Measurements from ENCODE around the gene MPZL2. TPM values are rescaled to one million over a fixed set of nuclear protein-coding genes. Genes with fewer than 3 reads are reported as not detected.

Gene MPZL2
- polyA plus RNA-seq, 1 donor from 2014 or later = not detected

DNA sequence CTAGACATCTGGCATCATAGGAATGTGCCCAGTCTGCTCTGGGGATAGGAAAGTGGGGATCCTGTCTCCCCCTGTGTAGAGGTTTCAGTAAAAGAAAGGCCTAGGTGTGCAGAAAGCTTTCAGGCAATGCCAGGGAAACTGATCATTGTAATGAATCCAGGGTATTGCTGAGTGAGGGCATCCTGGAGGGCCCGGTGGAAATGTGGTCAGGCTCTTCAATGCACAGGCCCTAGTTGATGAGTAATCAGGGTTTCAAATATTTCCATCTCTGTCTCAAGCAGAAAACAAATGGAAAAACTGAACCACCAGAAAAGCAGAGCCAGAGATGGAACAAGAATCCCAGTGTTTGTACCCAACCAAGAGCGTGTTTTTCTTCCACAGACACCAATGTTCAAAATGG lies 42.5 kb upstream of the MPZL2 start:
- no peak for TF ChIP-seq TAF1 (IDR thresholded peaks at IDR 0.05; ENCODE audit: low read depth)
- TF ChIP-seq REST (IDR thresholded peaks at IDR 0.05; ENCODE audit: borderline replicate concordance) = no peak
- no peaks in the 10 kb centered on the region for H3K9me2 ChIP-seq (ENCODE audit: insufficient read depth, low read length)
- no peak overlapping the region for H3K27ac ChIP-seq (ENCODE audit: low read length)
- H3F3A ChIP-seq (ENCODE audit: insufficient read depth, low read length, poor library complexity, severe bottlenecking) = no peaks in the 10 kb centered on the region
- H3K4me3 ChIP-seq (ENCODE audit: low read length) = no peak overlapping the region
- H2AFZ ChIP-seq (ENCODE audit: low read depth, low read length) = no peak overlapping the region
- H3K27me3 ChIP-seq (ENCODE audit: insufficient read depth, low read depth, low read length) = no peaks in the 10 kb centered on the region
- H3K9ac ChIP-seq (ENCODE audit: low read length) = no peak overlapping the region
- H4K20me1 ChIP-seq (ENCODE audit: insufficient read depth) = no peaks in the 10 kb centered on the region
- H3K36me3 ChIP-seq (ENCODE audit: insufficient read depth, low read length) = no peaks in the 10 kb centered on the region
- no peaks in the 10 kb centered on the region for H3K9me3 ChIP-seq (ENCODE audit: low read length)
- H3K4me2 ChIP-seq (ENCODE audit: low read length) = no peak overlapping the region
- H3K79me2 ChIP-seq (replicated peaks; ENCODE audit: insufficient read depth, low read length) = no peaks in the 10 kb centered on the region

DNA sequence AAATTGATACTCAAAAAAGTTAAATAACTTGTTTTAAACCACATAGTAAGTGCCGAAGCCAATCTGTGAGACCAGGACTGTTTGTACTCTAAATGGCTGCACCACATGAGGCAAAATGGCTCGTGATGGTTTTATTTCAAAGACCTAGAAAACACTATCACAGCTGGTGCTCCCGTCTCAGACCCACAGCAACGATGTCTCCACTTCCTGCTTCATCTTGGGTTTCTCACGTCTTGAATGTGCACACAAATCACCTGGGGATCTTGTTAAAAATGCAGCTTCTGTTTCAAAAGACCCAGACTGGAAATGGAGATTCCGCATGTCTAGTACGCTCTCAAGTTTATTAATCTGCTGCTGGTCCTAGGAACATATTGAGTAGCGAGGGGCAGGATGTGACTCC lies 41.6 kb upstream of the MPZL2 start:
- Histone ChIP-seq H3K27me3 (ENCODE audit: insufficient read depth, low read depth, low read length) (no peaks in the 10 kb centered on the region), H3K9me2 (ENCODE audit: insufficient read depth, low read length) (no peaks in the 10 kb centered on the region), H2AFZ (ENCODE audit: low read depth, low read length) (no peak overlapping the region)

DNA sequence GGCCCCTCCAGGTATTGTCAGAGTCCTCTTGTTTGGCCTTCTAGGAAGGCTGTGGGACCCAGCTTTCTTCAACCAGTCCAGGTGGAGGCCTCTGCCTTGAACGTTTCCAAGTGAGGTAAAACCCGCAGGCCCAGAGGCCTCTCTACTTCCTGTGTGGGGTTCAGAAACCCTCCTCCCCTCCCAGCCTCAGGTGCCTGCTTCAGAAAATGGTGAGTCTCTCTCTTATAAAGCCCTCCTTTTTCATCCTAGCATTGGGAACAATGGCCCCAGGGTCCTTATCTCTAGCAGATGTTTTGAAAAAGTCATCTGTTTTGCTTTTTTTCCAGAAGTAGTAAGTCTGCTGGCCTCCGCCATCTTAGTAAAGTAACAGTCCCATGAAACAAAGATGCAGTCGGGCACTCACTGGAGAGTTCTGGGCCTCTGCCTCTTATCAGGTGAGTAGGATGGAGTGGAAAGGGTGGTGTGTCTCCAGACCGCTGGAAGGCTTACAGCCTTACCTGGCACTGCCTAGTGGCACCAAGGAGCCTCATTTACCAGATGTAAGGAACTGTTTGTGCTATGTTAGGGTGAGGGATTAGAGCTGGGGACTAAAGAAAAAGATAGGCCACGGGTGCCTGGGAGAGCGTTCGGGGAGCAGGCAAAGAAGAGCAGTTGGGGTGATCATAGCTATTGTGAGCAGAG lies 40.6 kb upstream of the MPZL2 start, which contains the start of gene CD3E:
Gene CD3E, plus strand, starts transcription at position 163 of the 681 bp plus-strand sequence. Its CDS starts 223 bp downstream, at position 386.
- H3K27ac ChIP-seq (ENCODE audit: low read length) = no peak within 1 kb of the TSS
- no peak within 1 kb of the TSS for H3K4me3 ChIP-seq (ENCODE audit: low read length)
- no peaks in the 10 kb centered on the region for H3K27me3 ChIP-seq (ENCODE audit: insufficient read depth, low read depth, low read length)
- no peaks in the 10 kb centered on the region for H3F3A ChIP-seq (ENCODE audit: insufficient read depth, low read length, poor library complexity, severe bottlenecking)
- H4K20me1 ChIP-seq (ENCODE audit: insufficient read depth) = no peaks in the 10 kb centered on the region
- no peaks in the 10 kb centered on the region for H3K79me2 ChIP-seq (replicated peaks; ENCODE audit: insufficient read depth, low read length)
- no peak within 1 kb of the TSS for H3K9ac ChIP-seq (ENCODE audit: low read length)
- H2AFZ ChIP-seq (ENCODE audit: low read depth, low read length) = no peak within 1 kb of the TSS
- no peaks in the 10 kb centered on the region for H3K36me3 ChIP-seq (ENCODE audit: insufficient read depth, low read length)
- H3K4me2 ChIP-seq (ENCODE audit: low read length) = no peak within 1 kb of the TSS
- TF ChIP-seq RAD21 (conservative IDR thresholded peaks at IDR 0.05) (no peak), TAF1 (IDR thresholded peaks at IDR 0.05; ENCODE audit: low read depth) (no peak), EZH2 (IDR thresholded peaks at IDR 0.05; ENCODE audit: borderline replicate concordance, insufficient read depth, low read length, poor library complexity, severe bottlenecking) (no peak), EP300 (conservative IDR thresholded peaks at IDR 0.05; ENCODE audit: poor library complexity, severe bottlenecking) (no peak), POLR2AphosphoS5 (IDR thresholded peaks at IDR 0.05) (no peak), SMC3 (conservative IDR thresholded peaks at IDR 0.05; ENCODE audit: poor library complexity) (no peak), MXI1 (conservative IDR thresholded peaks at IDR 0.05; ENCODE audit: poor library complexity, severe bottlenecking) (no peak), REST (IDR thresholded peaks at IDR 0.05; ENCODE audit: borderline replicate concordance) (no peak)
- TF ChIP-seq, protein P1, sequence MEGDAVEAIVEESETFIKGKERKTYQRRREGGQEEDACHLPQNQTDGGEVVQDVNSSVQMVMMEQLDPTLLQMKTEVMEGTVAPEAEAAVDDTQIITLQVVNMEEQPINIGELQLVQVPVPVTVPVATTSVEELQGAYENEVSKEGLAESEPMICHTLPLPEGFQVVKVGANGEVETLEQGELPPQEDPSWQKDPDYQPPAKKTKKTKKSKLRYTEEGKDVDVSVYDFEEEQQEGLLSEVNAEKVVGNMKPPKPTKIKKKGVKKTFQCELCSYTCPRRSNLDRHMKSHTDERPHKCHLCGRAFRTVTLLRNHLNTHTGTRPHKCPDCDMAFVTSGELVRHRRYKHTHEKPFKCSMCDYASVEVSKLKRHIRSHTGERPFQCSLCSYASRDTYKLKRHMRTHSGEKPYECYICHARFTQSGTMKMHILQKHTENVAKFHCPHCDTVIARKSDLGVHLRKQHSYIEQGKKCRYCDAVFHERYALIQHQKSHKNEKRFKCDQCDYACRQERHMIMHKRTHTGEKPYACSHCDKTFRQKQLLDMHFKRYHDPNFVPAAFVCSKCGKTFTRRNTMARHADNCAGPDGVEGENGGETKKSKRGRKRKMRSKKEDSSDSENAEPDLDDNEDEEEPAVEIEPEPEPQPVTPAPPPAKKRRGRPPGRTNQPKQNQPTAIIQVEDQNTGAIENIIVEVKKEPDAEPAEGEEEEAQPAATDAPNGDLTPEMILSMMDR (IDR thresholded peaks at IDR 0.05; ENCODE audit: poor library complexity, severe bottlenecking) = no peak
- no peaks in the 10 kb centered on the region for H3K9me3 ChIP-seq (ENCODE audit: low read length)
- no peaks in the 10 kb centered on the region for H3K9me2 ChIP-seq (ENCODE audit: insufficient read depth, low read length)

More for the DNA sequence above, 41.6 kb upstream of the MPZL2 start:
- no peaks in the 10 kb centered on the region for H3K36me3 ChIP-seq (ENCODE audit: insufficient read depth, low read length)
- no peak overlapping the region for H3K4me2 ChIP-seq (ENCODE audit: low read length)
- H3F3A ChIP-seq (ENCODE audit: insufficient read depth, low read length, poor library complexity, severe bottlenecking) = no peaks in the 10 kb centered on the region
- no peaks in the 10 kb centered on the region for H3K79me2 ChIP-seq (replicated peaks; ENCODE audit: insufficient read depth, low read length)
- no peak overlapping the region for H3K4me3 ChIP-seq (ENCODE audit: low read length)
- no peaks in the 10 kb centered on the region for H4K20me1 ChIP-seq (ENCODE audit: insufficient read depth)
- no peaks in the 10 kb centered on the region for H3K9me3 ChIP-seq (ENCODE audit: low read length)
- no peak for TF ChIP-seq SMC3 (conservative IDR thresholded peaks at IDR 0.05; ENCODE audit: poor library complexity)
- no peak for TF ChIP-seq TAF1 (IDR thresholded peaks at IDR 0.05; ENCODE audit: low read depth)
- no peak for TF ChIP-seq POLR2AphosphoS5 (IDR thresholded peaks at IDR 0.05)
- no peak for TF ChIP-seq RAD21 (conservative IDR thresholded peaks at IDR 0.05)
- TF ChIP-seq EP300 (conservative IDR thresholded peaks at IDR 0.05; ENCODE audit: poor library complexity, severe bottlenecking) = no peak
- no peak overlapping the region for H3K9ac ChIP-seq (ENCODE audit: low read length)
- H3K27ac ChIP-seq (ENCODE audit: low read length) = no peak overlapping the region
